Endodermal cell (in vitro differentiated cells): Measurements from ENCODE around the gene LTF. TPM values are rescaled to one million over a fixed set of nuclear protein-coding genes. Genes with fewer than 3 reads are reported as not detected.
"Not testable (repeated sequence)": the region's sequence is repeated elsewhere in the genome, so short reads cannot be mapped to it uniquely, and the experiment has no call there.

ENCODE experiments used
- DNase-seq: peaks from one replicate; pipeline ENCODE4 v3.0.0-alpha.2; 2017
- H3K27ac ChIP-seq: 2 replicates; pipeline ENCODE4 v1.5.1; 2013; ENCODE audit warnings: mild to moderate bottlenecking, low read depth, low read length, moderate library complexity
- H3K27me3 ChIP-seq: 2 replicates; pipeline ENCODE4 v1.6.1; 2013; ENCODE audit warnings: mild to moderate bottlenecking, low read length, moderate library complexity; ENCODE audit not compliant: insufficient read depth, control insufficient read depth, poor library complexity, severe bottlenecking
- H3K36me3 ChIP-seq: 2 replicates; pipeline ENCODE4 v1.7.0; 2013; ENCODE audit warnings: mild to moderate bottlenecking, low read length, moderate library complexity; ENCODE audit not compliant: control insufficient read depth, insufficient read depth
- H3K4me1 ChIP-seq: one replicate; pipeline ENCODE4 v1.7.0; 2013; ENCODE audit warnings: low read length; ENCODE audit not compliant: control insufficient read depth, insufficient read depth
- H3K4me3 ChIP-seq: 2 replicates; pipeline ENCODE4 v1.5.1; 2013; ENCODE audit warnings: mild to moderate bottlenecking, low read length, moderate library complexity
- H3K9ac ChIP-seq: 2 replicates; pipeline ENCODE4 v1.6.1; 2013; ENCODE audit warnings: mild to moderate bottlenecking, low read length, moderate library complexity; ENCODE audit not compliant: poor library complexity, severe bottlenecking; ENCODE audit errors: extremely low read depth
- H3K9me3 ChIP-seq: 2 replicates; pipeline ENCODE4 v1.6.1; 2013; ENCODE audit warnings: mild to moderate bottlenecking, low read length, moderate library complexity; ENCODE audit not compliant: control insufficient read depth
- H3K27ac Mint-ChIP-seq: 2 replicates; pipeline ENCODE4 v1.8.0; 2020; ENCODE audit warnings: mixed read lengths
- H3K27me3 Mint-ChIP-seq: 2 replicates; pipeline ENCODE4 v1.8.0; 2021; ENCODE audit warnings: mild to moderate bottlenecking, mixed read lengths; ENCODE audit not compliant: insufficient read depth
- H3K36me3 Mint-ChIP-seq: 2 replicates; pipeline ENCODE4 v1.8.0; 2020; ENCODE audit warnings: low read depth, mixed read lengths
- H3K4me1 Mint-ChIP-seq: 2 replicates; pipeline ENCODE4 v1.8.0; 2020; ENCODE audit warnings: mixed read lengths
- H3K4me3 Mint-ChIP-seq: 2 replicates; pipeline ENCODE4 v1.8.0; 2020; ENCODE audit warnings: mild to moderate bottlenecking, moderate library complexity, mixed read lengths
- H3K9me3 Mint-ChIP-seq: 2 replicates; pipeline ENCODE4 v1.8.0; 2020; ENCODE audit warnings: mild to moderate bottlenecking, mixed read lengths
- CTCF ChIP-seq: fragments of 200-600 bp; sonication (generic); conservative IDR thresholded peaks from 2 replicates; pipeline ENCODE4 v1.5.0; 2021; ENCODE audit warnings: antibody characterized with exemption, mild to moderate bottlenecking
- WGBS, 2 experiments: methylation state at CpG; one replicate each; pipeline versions ENCODE4 v1.1.5 to v1.1.7; 2013; ENCODE audit warnings: missing lambda C conversion rate in 2 of 2, mixed read lengths in 1 of 2; ENCODE audit not compliant: insufficient coverage in 1 of 2, insufficient read length in 1 of 2; 5-methylcytosine and 5-hydroxymethylcytosine counted together
- total RNA-seq, 2 donors: library from RNA; stranded (reverse); fragmentation: NEBNext Ultra II Directional in 1 of 2; extraction: Animal tissue kit (Norgen Biotek cat#: 25700) in 1 of 2; gene quantifications; 2 replicates in 1 of 2; 3 replicates in 1 of 2; pipeline ENCODE4 v1.2.1, GENCODE V29; 2021

Gene LTF
- total RNA-seq, 2 donors from 2014 or later, result 0.24 to 0.31 TPM

GRCh38 chr3:46430879-46431278 lies 33.8 kb downstream of the LTF start:
- not testable (repeated sequence) for H3K4me1 ChIP-seq, H3K36me3 Mint-ChIP-seq, H3K27ac Mint-ChIP-seq, H3K27ac ChIP-seq, H3K9ac ChIP-seq, H3K27me3 Mint-ChIP-seq, H3K4me3 Mint-ChIP-seq, H3K36me3 ChIP-seq, H3K4me3 ChIP-seq, DNase-seq, H3K27me3 ChIP-seq
- H3K9me3 Mint-ChIP-seq, result peaks cover 32% of the 10 kb centered on the region
- peaks cover 13% of the 10 kb centered on the region for H3K4me1 Mint-ChIP-seq
- 77% methylated on average over 1 of the region's 1 CpG; no CpG with 5 or more reads in 1 of the 2 experiments for WGBS, 2 experiments
- peaks cover 25% of the 10 kb centered on the region for H3K9me3 ChIP-seq

GRCh38 chr3:46429671-46430070 lies 35.0 kb downstream of the LTF start:
- Mint-ChIP-seq H3K27ac (no peak overlapping the region), H3K27me3 (peaks cover 2% of the 10 kb centered on the region), H3K4me3 (no peak overlapping the region), H3K4me1 (peaks cover 13% of the 10 kb centered on the region), H3K36me3 (no peaks in the 10 kb centered on the region), H3K9me3 (peaks cover 32% of the 10 kb centered on the region)
- peaks cover 25% of the 10 kb centered on the region for H3K9me3 ChIP-seq
- TF ChIP-seq CTCF, result no peak
- DNase-seq, result no peak
- no peaks in the 10 kb centered on the region for H3K4me1 ChIP-seq
- H3K4me3 ChIP-seq, result no peak overlapping the region
- H3K9ac ChIP-seq, result no peak overlapping the region
- no peaks in the 10 kb centered on the region for H3K27me3 ChIP-seq
- H3K27ac ChIP-seq, result no peak overlapping the region
- WGBS, 2 experiments, result 89 to 93% methylated on average over 4 to 5 of the region's 5 CpGs
- no peaks in the 10 kb centered on the region for H3K36me3 ChIP-seq

GRCh38 chr3:46429250-46429649 lies 35.5 kb downstream of the LTF start:
- Histone ChIP-seq H3K27ac (no peak overlapping the region), H3K4me1 (no peaks in the 10 kb centered on the region), H3K27me3 (no peaks in the 10 kb centered on the region), H3K4me3 (no peak overlapping the region), H3K36me3 (no peaks in the 10 kb centered on the region), H3K9me3 (peaks cover 25% of the 10 kb centered on the region), H3K9ac (no peak overlapping the region)
- Mint-ChIP-seq H3K4me1 (peaks cover 13% of the 10 kb centered on the region), H3K27ac (no peak overlapping the region), H3K36me3 (no peaks in the 10 kb centered on the region), H3K27me3 (peaks cover 2% of the 10 kb centered on the region), H3K9me3 (peaks cover 32% of the 10 kb centered on the region), H3K4me3 (no peak overlapping the region)
- 92 to 94% methylated on average over 5 of the region's 5 CpGs for WGBS, 2 experiments
- DNase-seq, result no peak
- no peak for TF ChIP-seq CTCF
